HCT116 (cell line): Measurements from ENCODE around the gene HOXD9.

ENCODE experiments used
- CEBPB ChIP-seq: IDR thresholded peaks from 2 replicates; pipeline ENCODE4 v1.6.1; 2012; ENCODE audit warnings: low read depth
- CTCF ChIP-seq, 3 experiments: fragments of 200-600 bp in 1 of 3; sonication (generic) in 1 of 3; IDR thresholded peaks in 2 of 3; conservative IDR thresholded peaks in 1 of 3; 2 replicates each; pipeline ENCODE4 v1.5.1; 2012 to 2017; ENCODE audit warnings: low read depth in 2 of 3, low read length in 2 of 3, antibody characterized with exemption in 1 of 3, borderline replicate concordance in 1 of 3, control low read depth in 1 of 3, mild to moderate bottlenecking in 1 of 3, mixed read lengths in 1 of 3, mixed run types in 1 of 3, moderate library complexity in 1 of 3; ENCODE audit not compliant: insufficient read depth in 1 of 3
- EZH2 ChIP-seq: fragments of 200-600 bp; sonication (generic); IDR thresholded peaks from 2 replicates; pipeline ENCODE4 v1.6.1; 2017; ENCODE audit warnings: antibody characterized with exemption, mixed run types
- JUND ChIP-seq: IDR thresholded peaks from 2 replicates; pipeline ENCODE4 v1.6.1; 2012
- POLR2A ChIP-seq: IDR thresholded peaks from 2 replicates; pipeline ENCODE4 v1.7.0; 2011; ENCODE audit warnings: borderline replicate concordance; ENCODE audit not compliant: insufficient read depth, insufficient read length; ENCODE audit errors: extremely low read depth
- POLR2AphosphoS5 ChIP-seq: IDR thresholded peaks from 2 replicates; pipeline ENCODE4 v1.6.1; 2011; ENCODE audit warnings: mild to moderate bottlenecking, low read depth, low read length, moderate library complexity
- RAD21 ChIP-seq: IDR thresholded peaks from 2 replicates; pipeline ENCODE4 v1.6.1; 2012; ENCODE audit warnings: low read depth, mild to moderate bottlenecking
- REST ChIP-seq: IDR thresholded peaks from 2 replicates; pipeline ENCODE4 v1.6.1; 2012; ENCODE audit warnings: low read depth
- SIN3A ChIP-seq: IDR thresholded peaks from 2 replicates; pipeline ENCODE4 v1.6.1; 2012; ENCODE audit warnings: low read depth
- SP1 ChIP-seq: IDR thresholded peaks from 2 replicates; pipeline ENCODE4 v1.6.1; 2012; ENCODE audit warnings: low read depth
- TCF7L2 ChIP-seq: IDR thresholded peaks from 2 replicates; pipeline ENCODE4 v1.7.0; 2011; ENCODE audit warnings: borderline replicate concordance, inconsistent platforms; ENCODE audit not compliant: insufficient read depth, insufficient read length; ENCODE audit errors: extremely low read depth
- YY1 ChIP-seq: IDR thresholded peaks from 2 replicates; pipeline ENCODE4 v1.6.1; 2011; ENCODE audit warnings: low read length, low read depth, moderate library complexity, mild to moderate bottlenecking; ENCODE audit not compliant: insufficient replicate concordance; ENCODE audit errors: extremely low read depth
- ZBTB33 ChIP-seq: IDR thresholded peaks from 2 replicates; pipeline ENCODE4 v1.6.1; 2011; ENCODE audit warnings: mild to moderate bottlenecking, low read length, moderate library complexity; ENCODE audit not compliant: insufficient replicate concordance; ENCODE audit errors: extremely low read depth
- ZFX ChIP-seq: fragments of 450-650 bp; IDR thresholded peaks from 2 replicates; pipeline ENCODE4 v1.6.1; 2017

- TF ChIP-seq REST (no peak), POLR2A (no peak), CTCF (IDR thresholded peaks at IDR 0.05 in 2 of 3, conservative IDR thresholded peaks at IDR 0.05 in 1 of 3; ENCODE audit: borderline replicate concordance in 1 of 3, insufficient read depth in 1 of 3, low read depth in 2 of 3, low read length in 2 of 3) (no peak), JUND (no peak), SIN3A (no peak), POLR2AphosphoS5 (no peak), ZBTB33 (no peak), CEBPB (no peak), RAD21 (no peak), SP1 (no peak), TCF7L2 (no peak), YY1 (no peak), EZH2 (no peak), ZFX (no peak)
Measured at GRCh38 chr2:176101216-176101830, 21.2 kb upstream of the HOXD9 start.
